ENCODE data around the gene MEX3A.

MEX3A gene

DNA sequence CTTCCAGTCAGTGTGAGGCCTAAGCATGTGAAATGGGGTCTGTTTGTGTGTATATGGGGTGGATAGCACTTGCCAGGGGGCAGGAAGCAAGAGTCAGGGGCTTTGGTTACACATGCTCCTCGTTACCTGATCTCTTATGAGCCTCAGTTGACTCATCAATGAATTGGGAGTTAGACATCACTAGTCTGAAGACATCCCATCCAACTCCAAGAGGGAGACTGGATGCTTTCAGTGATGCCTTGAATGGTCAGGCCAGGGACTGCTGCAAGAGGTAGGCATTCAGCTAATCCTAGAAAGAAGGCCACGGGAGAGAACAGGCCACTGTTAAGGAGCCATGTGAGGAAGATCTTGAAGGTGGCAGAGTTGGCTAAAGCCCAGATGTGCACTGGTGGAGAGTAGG, 15.0 kb downstream of the MEX3A start:
- no peaks in the 10 kb centered on the region for H3K27me3 ChIP-seq (replicated peaks)
- no peak overlapping the region for H3K4me3 ChIP-seq (ENCODE audit: low read depth, low read length)
- no peak overlapping the region for H3K27ac ChIP-seq
- H3K36me3 ChIP-seq (replicated peaks), result no peaks in the 10 kb centered on the region
- no peak for DNase-seq
- TF ChIP-seq, protein P1, sequence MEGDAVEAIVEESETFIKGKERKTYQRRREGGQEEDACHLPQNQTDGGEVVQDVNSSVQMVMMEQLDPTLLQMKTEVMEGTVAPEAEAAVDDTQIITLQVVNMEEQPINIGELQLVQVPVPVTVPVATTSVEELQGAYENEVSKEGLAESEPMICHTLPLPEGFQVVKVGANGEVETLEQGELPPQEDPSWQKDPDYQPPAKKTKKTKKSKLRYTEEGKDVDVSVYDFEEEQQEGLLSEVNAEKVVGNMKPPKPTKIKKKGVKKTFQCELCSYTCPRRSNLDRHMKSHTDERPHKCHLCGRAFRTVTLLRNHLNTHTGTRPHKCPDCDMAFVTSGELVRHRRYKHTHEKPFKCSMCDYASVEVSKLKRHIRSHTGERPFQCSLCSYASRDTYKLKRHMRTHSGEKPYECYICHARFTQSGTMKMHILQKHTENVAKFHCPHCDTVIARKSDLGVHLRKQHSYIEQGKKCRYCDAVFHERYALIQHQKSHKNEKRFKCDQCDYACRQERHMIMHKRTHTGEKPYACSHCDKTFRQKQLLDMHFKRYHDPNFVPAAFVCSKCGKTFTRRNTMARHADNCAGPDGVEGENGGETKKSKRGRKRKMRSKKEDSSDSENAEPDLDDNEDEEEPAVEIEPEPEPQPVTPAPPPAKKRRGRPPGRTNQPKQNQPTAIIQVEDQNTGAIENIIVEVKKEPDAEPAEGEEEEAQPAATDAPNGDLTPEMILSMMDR (IDR thresholded peaks at IDR 0.05; ENCODE audit: low read depth, low read length, missing control alignments), result no peak
- in situ Hi-C loops (cut with HindIII; ENCODE audit: low pct_ligation_motif_present, low sequenced_read_pairs), result no loop called here

DNA sequence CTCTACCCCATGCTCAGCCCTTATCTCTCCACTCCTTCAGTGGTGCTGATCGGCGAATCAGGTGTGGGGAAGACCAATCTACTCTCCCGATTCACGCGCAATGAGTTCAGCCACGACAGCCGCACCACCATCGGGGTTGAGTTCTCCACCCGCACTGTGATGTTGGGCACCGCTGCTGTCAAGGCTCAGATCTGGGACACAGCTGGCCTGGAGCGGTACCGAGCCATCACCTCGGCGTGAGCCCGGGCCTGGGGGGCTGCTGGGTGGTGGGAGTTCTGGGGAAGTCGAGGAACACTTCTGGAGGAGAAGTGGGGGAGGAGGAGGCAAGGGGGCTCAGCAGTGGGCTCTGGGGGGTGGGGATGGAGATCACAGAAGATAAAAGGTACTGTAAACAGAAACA, 16.4 kb downstream of the MEX3A start:
- TF ChIP-seq, protein P1 (IDR thresholded peaks at IDR 0.05; ENCODE audit: low read depth, low read length, missing control alignments), result no peak
- in situ Hi-C loops (cut with HindIII; ENCODE audit: low pct_ligation_motif_present, low sequenced_read_pairs), result no loop called here
- Histone ChIP-seq H3K4me3 (ENCODE audit: low read depth, low read length) (no peak overlapping the region), H3K27ac (no peak overlapping the region), H3K27me3 (replicated peaks) (no peaks in the 10 kb centered on the region), H3K36me3 (replicated peaks) (no peaks in the 10 kb centered on the region)
- DNase-seq, result no peak

DNA sequence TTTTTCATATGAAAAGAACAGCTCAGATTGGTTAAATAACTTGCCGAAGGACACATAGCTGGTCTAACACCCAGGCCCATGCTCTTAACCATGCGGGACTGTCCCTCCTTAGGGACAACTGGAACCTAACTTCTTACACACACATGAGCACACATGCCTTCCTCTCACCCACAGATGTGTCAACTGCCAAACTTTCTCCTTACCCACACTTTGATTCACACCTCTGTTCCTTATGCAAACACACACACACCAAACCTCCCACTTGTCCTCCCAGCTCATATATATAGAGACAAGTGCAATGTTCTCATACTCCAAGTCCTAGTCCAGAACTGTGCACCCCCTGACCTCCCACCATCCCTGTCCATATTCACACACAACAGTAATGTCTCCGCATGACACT, 17.1 kb downstream of the MEX3A start:
- Histone ChIP-seq H3K27ac (no peak overlapping the region), H3K4me3 (ENCODE audit: low read depth, low read length) (no peak overlapping the region), H3K27me3 (replicated peaks) (no peaks in the 10 kb centered on the region), H3K36me3 (replicated peaks) (no peaks in the 10 kb centered on the region)
- TF ChIP-seq, protein P1 (IDR thresholded peaks at IDR 0.05; ENCODE audit: low read depth, low read length, missing control alignments), result no peak
- in situ Hi-C loops (cut with HindIII; ENCODE audit: low pct_ligation_motif_present, low sequenced_read_pairs), result no loop called here
- DNase-seq, result no peak

DNA sequence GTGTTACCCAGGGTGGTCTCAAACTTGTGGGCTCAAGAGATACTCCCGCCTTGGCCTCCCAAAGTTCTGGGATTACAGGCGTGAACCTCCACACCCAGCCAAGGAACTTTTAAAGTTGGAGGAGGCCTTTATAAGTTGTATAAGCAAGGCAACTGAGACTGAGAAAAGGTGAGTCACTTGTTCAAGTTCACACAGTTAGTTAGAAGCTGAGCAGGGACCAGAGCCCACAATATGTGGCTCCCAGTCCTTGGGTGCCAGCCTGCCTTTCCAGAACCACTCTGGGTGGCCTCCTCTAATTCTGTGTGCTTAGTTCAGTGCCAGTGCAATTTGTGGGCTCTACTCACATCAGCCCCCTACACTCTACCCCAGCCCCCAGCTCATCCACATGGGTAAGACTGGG, 17.6 kb downstream of the MEX3A start:
- H3K36me3 ChIP-seq (replicated peaks), result no peaks in the 10 kb centered on the region
- H3K27ac ChIP-seq, result no peak overlapping the region
- H3K27me3 ChIP-seq (replicated peaks), result no peaks in the 10 kb centered on the region
- in situ Hi-C loops (cut with HindIII; ENCODE audit: low pct_ligation_motif_present, low sequenced_read_pairs), result no loop called here
- TF ChIP-seq, protein P1 (IDR thresholded peaks at IDR 0.05; ENCODE audit: low read depth, low read length, missing control alignments), result no peak
- no peak overlapping the region for H3K4me3 ChIP-seq (ENCODE audit: low read depth, low read length)
- no peak for DNase-seq

DNA sequence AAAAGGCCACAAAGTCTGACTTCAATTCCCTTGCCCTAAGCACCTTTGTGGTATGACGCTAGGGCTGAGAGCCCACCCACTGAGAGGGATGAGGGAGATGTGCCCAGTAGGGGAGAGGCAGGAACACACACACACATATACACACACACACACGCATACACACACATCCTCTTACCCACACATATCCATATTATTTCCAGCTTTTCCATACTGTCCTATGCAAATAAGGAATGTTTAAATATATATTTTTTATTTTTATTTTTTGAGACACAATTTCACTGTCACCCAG, 18.3 kb downstream of the MEX3A start:
- in situ Hi-C loops (cut with HindIII; ENCODE audit: low pct_ligation_motif_present, low sequenced_read_pairs), result no loop called here
- Histone ChIP-seq H3K27ac (no peak overlapping the region), H3K4me3 (ENCODE audit: low read depth, low read length) (no peak overlapping the region), H3K27me3 (replicated peaks) (no peaks in the 10 kb centered on the region), H3K36me3 (replicated peaks) (no peaks in the 10 kb centered on the region)
- DNase-seq, result no peak
- TF ChIP-seq, protein P1 (IDR thresholded peaks at IDR 0.05; ENCODE audit: low read depth, low read length, missing control alignments), result no peak

DNA sequence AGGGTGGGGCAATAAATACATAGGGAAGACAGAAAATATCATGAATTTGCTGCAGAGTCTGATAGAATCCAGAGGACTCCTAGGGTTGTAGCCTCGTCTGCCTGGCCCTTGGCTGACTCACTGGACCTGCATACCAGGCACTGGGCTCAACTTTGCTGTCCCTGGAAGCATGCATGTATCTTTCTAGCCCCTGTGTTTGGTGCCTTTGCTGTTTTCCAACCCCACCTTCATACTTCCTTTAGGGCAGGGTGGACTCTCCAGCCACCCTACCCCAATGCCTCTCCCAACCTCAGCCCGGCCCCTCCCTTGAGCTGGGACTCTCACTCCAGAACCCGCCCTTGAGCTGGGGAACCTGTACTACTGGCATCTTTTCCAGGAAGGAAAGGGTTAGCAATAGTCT, 20.1 kb downstream of the MEX3A start:
- Histone ChIP-seq H3K27ac (no peak overlapping the region), H3K4me3 (ENCODE audit: low read depth, low read length) (no peak overlapping the region), H3K36me3 (replicated peaks) (no peaks in the 10 kb centered on the region), H3K27me3 (replicated peaks) (no peaks in the 10 kb centered on the region)
- DNase-seq, result peak; percentile 38
- TF ChIP-seq, protein P1 (IDR thresholded peaks at IDR 0.05; ENCODE audit: low read depth, low read length, missing control alignments), result no peak
- in situ Hi-C loops (cut with HindIII; ENCODE audit: low pct_ligation_motif_present, low sequenced_read_pairs), result no loop called here
